Renal pelvis (tissue), 4 donors: ENCODE measurements around the gene SND1. TPM values are rescaled to one million over a fixed set of nuclear protein-coding genes. Genes with fewer than 3 reads are reported as not detected.

Experiments
- DNase-seq: peaks from one replicate; pipeline ENCODE4 v3.0.0-alpha.2; 2013
- polyA plus RNA-seq, 3 donors: library from polyadenylated mRNA; unstranded; fragments of 120-200 nt; gene quantifications; one replicate each; pipeline ENCODE4 v1.2.1, GENCODE V29; 2013; ENCODE audit not compliant: insufficient read length in 3 of 3

Gene SND1
- polyA plus RNA-seq, 3 donors: 135 to 142 (median 137) TPM

- DNase-seq: no peak
These were observed 108.0 kb downstream of the SND1 start for GRCh38 chr7:127759945-127760421.

GRCh38 chr7:127760436-127761031 is 108.5 kb downstream of the SND1 start:
- DNase-seq: no peak

- no peak for DNase-seq
These were observed 109.2 kb downstream of the SND1 start for GRCh38 chr7:127761196-127761595.

DNA sequence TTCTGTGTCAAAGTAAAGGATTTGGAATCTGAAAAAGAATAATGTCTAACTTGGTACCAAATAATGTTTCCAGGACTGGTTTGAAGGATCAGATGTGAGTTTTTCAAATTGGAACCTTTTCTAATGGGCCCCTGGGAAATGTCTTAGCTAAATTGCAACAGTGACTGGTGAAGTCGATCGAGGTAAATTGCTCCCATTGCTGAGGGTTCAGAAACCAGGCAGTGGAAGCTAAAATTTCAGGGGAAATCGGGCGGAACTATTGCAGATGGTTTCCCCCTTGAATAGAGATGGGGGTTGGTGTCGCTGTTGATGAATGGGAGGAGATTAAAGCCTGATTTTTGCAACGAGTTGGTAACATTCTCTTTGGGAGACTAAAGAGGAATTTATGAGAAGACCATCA is 112.7 kb downstream of the SND1 start:
- DNase-seq: no peak

DNA sequence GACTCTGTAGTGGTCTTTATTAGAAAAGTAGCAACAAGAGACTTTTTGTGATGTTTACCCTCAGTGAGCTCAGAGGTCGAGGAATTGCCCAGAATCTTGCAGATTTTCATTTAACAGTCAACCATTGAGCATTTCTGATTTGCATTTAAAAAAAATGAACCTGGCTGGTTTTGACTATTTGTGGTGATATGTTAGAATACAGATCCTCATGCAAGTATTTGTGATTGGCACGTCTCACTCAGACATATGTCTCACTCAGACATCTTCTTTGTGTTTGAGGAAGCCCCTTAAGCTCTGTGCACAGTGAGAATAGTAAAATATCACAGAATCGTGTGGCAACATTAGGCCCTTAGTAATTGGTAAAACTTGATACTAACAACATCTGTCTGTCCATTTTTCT is 113.2 kb downstream of the SND1 start:
- DNase-seq: no peak

GRCh38 chr7:127766831-127767459 is 115.0 kb downstream of the SND1 start:
- no peak for DNase-seq

DNA sequence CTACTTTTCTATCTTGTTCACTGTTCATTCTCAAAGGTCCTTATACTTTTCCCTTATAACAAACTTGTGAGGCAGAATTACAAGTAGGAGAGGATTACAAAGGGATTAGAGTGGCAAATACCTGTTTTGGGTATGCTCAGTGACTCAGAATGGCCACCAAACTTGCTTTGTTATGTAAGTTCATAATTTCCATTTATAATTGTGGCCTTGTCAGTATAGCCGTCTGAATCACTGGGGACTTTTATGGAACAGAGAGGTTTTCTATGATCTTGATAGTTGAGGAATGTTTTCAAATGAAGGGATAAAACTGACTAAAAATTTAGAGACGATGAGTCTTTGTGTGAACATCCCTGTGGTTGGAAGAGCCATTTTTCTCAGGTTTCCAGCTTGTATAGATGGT is 116.2 kb downstream of the SND1 start:
- no peak for DNase-seq

- DNase-seq: no peak
These were observed 117.1 kb downstream of the SND1 start for GRCh38 chr7:127769137-127769536.

- DNase-seq: no peak
These were observed 117.9 kb downstream of the SND1 start for GRCh38 chr7:127769696-127770400.

DNA sequence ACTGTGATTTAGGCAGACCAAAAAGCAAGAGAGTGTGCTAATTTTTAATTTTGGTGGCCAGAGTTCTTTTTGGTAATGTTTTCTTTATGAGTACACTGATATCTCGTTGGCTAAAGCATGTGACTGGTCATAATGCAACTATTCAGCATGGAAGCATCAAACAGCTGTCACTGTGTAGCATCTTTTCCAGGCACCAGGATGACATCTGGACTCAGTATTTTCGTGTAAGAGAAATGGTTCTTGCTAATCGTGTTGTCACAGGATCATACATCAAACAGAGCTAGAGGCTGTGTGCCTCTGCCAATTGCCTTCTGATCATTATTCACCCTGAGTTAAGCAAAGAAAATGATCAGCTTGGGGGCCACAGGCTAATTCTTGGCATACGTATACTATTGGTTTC is 118.9 kb downstream of the SND1 start:
- DNase-seq: no peak

- DNase-seq: no peak
These were observed 119.7 kb downstream of the SND1 start for GRCh38 chr7:127771707-127772106.

DNA sequence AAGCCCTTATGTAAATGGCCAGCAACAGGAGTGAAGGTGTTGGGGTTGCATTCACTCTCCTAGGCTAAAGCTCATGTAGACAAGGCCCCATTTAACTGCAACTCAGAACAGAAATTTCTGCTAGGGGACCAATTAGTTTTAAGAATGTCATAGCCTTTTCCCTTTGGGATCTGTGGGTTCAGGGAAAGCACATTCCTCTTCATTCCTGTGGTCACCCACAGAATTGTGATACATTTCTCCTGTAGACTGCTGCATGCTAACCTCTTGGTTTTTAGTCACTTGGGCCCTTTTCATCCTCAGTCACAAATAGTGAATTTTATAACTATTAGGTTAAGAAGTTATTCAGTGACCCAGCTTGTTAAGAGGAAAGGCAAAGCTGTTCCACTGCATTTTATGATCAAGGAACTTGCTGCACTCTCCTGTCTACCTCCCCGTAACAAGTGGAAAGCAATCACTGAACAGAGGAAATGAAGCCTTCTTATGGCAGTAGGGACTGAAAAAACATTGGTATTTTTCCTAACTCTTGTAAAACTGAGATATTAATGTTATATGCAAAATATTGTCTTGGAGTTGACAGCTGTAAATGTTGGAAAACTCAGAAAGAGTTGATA is 124.9 kb downstream of the SND1 start:
- peak; percentile 21 for DNase-seq

DNA sequence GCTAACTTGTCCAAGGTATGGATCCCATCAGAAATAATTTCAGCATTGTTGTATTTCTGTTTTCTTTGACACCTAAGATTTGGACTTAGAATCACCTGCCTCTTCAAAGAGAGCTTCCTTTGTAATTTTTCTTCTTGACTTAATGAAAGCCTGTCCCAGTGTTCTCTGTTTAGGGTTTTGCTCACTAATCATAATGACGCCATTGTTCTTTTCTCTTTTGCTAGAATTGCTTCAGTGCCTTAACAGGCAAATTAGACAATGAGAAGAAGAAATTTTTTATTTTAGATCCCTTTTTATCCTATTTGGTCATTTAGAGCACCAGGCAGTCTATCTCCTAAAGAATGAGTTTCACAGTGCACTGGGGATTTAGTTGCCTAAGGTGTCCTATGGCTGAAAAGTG is 128.5 kb downstream of the SND1 start:
- DNase-seq: no peak

DNA sequence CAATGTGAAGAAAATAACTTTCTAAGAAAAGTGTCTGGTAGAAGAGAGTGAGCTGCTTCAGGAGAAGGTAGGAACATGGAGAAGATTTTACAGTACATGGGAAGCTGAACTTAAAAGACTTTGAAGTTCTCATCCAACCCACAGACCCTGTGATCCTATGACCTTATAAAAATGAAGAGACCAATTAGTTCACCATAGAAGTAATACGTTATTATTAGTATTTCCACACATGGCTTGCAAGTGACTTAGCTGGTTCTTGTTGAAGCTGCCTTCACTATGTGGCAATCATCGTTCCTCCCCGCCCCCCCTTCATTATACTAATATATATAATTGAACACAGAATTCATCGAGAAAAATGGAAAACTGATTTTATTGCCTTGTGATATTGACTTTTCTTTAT is 129.1 kb downstream of the SND1 start:
- DNase-seq: no peak

DNA sequence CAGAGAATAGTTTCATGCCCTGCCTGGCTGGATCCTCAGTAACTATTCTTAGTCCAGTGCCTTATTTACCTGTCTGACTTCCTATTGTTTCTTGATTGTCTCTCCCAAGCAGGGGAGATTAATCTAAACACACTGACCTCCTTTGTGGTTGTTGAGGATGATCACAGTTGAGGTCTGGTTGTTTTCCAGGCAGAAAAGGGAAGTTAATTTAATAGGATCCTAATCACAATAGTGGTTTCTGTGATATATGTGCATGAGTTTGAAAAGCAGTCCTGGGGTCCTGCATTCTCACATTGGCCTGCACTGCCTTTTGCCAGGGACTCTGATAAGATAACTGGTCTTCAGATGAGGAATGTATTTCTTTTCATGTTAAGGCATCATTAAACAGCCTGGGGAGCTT is 130.1 kb downstream of the SND1 start:
- no peak for DNase-seq

DNA sequence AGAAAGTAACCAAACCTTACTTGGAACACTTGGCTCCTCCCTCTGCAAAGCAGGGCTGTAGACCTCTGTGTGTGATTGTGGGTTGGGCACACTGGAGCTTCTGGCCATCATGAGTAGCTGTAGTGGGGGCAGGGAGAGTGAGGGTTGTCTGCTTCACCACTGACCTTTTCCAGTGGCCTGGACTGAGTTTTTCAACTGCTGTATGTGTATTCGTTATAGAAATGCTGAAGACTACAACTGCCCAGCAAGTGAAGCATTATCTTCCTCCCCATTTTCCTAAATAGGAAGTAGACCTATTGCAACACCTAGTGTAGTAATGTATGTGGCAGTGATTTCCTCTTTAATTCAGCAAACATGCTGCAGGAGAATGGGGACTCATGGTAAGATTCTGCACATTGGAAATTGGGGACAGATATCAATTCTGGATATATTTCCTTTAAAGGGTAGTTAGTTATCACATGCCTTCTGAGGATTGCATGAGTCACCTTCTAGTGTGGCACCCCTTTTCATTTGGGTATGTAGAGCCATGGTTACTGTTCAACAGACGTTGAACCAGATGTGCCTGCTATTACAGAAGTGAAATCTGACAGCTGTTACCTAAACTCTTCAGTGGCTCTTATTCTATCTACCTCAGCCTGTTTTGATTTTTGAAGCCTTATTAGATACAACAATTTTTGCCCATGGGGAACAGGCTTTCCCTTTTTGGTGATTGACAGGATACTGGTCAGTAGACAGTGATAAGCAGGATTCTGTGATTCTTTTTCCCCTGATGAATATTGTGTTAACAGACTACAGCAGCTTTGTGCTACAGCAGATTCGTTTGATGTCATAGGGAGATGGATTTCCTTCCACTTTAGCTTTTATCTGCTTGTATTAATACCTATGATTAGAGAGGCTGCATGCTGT is 130.9 kb downstream of the SND1 start:
- DNase-seq: no peak

DNA sequence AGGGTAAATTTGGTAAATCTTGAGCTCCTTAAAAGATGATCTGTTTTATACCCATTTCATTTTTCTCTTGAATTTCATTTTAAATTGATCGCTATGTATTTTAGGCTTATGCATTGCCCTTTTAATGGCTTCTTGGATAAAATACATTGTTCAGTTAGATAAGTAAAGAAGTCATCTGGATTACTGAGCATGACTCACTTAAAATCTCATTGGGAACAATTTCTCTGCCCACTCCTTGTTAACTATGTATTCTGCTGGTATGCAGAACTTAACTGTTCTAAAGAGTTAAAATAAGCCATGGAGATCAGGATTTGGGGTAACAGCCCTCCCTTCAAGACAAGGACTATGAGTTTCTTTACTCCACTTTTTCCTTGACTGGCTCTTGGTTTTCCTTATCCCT is 134.2 kb downstream of the SND1 start:
- DNase-seq: no peak

DNA sequence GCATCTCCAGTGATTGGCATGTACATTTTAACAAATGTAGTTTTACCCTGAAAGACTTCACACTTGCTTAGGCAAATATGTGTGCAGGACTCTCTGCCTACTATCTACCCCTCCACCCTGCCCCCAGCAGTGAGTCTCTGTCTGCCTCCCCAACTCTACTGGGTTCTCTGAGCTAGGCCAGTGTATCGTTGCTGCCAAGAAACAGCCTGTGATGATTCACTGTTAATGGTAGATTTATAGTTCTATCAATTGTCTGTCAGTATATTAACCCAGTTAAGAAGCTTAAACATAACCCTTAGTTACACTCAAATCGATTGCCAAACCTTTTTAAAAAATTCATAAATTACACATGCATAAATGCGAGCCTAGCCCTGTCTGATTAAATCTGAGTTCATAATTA is 137.0 kb downstream of the SND1 start:
- DNase-seq: no peak

GRCh38 chr7:127791446-127792189 is 139.6 kb downstream of the SND1 start:
- DNase-seq: no peak

- DNase-seq: no peak
These were observed 140.7 kb downstream of the SND1 start for GRCh38 chr7:127792528-127793342.
